LNCaP clone FGC (cell line): ENCODE data around the gene KLHL41.

Experiments
- DNase-seq: peaks from one replicate; pipeline ENCODE4 v3.0.0-alpha.2; 2011; ENCODE audit warnings: low read depth
- H3K4me3 ChIP-seq: 2 replicates; pipeline ENCODE4 v1.5.1; 2011; ENCODE audit warnings: mild to moderate bottlenecking, low read depth, low read length, control low read depth
- TF ChIP-seq, protein P1 (sequence below): IDR thresholded peaks from 2 replicates; pipeline ENCODE4 v1.5.1; 2012; ENCODE audit warnings: mild to moderate bottlenecking; ENCODE audit not compliant: control insufficient read depth, insufficient read depth; ENCODE audit errors: extremely low read depth

The KLHL41 gene

DNA sequence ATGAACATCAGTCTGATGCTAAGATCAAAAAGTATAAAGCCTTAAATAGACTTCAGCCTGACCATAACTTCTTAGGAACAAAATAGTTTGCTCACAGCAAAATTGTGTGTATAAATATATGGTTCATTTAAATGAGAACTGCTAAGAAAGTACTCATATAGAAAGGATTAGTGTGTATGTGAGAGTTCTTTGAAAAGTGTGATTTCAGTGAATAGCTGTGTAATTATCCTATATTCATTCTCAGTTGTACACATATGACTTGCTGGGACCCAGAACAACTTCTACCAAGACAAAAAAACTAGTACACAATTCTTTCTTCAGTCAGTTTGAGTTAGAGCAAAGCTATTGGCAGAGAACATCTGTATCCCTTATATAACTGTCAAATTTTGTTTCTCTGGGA lies 23.0 kb upstream of the KLHL41 start:
- no peak overlapping the region for H3K4me3 ChIP-seq
- TF ChIP-seq, protein P1, sequence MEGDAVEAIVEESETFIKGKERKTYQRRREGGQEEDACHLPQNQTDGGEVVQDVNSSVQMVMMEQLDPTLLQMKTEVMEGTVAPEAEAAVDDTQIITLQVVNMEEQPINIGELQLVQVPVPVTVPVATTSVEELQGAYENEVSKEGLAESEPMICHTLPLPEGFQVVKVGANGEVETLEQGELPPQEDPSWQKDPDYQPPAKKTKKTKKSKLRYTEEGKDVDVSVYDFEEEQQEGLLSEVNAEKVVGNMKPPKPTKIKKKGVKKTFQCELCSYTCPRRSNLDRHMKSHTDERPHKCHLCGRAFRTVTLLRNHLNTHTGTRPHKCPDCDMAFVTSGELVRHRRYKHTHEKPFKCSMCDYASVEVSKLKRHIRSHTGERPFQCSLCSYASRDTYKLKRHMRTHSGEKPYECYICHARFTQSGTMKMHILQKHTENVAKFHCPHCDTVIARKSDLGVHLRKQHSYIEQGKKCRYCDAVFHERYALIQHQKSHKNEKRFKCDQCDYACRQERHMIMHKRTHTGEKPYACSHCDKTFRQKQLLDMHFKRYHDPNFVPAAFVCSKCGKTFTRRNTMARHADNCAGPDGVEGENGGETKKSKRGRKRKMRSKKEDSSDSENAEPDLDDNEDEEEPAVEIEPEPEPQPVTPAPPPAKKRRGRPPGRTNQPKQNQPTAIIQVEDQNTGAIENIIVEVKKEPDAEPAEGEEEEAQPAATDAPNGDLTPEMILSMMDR, result no peak
- DNase-seq, result no peak

- H3K4me3 ChIP-seq, result no peak overlapping the region
- TF ChIP-seq, protein P1, result no peak
- no peak for DNase-seq
Measured at GRCh38 chr2:169490834-169491233, 18.7 kb upstream of the KLHL41 start.

GRCh38 chr2:169491378-169491777 lies 18.1 kb upstream of the KLHL41 start:
- TF ChIP-seq, protein P1, result no peak
- DNase-seq, result no peak
- H3K4me3 ChIP-seq, result no peak overlapping the region

GRCh38 chr2:169493360-169493759 lies 16.1 kb upstream of the KLHL41 start:
- no peak for DNase-seq
- TF ChIP-seq, protein P1, result no peak
- H3K4me3 ChIP-seq, result no peak overlapping the region

DNA sequence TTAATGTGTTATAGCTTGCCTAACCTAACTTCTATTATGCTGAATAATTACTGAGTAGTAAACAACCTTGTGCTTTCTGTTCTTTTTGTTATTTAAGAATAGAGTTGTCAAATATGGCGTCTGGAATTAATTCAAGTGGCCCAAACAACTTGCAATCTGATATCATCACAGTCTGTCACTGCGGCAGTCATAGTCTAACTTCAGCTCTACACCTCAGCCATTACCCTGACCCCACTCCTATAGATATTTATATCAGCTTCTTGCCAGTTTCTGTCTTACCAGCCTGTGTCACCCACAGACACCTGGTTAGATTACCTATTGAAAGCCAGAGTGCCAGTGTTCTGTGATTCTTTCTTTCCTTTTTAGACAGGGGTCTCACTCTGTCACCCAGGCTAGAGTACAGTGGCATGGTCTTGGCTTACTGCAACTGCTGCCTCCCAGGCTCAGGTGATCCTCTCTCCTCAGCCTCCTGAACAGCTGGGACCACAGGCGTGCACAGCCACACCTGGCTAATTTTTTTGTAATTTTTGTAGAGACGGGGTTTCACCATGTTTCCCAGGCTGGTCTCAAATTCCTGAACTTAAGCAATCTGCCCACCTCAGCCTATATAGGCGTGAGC lies 14.1 kb upstream of the KLHL41 start:
- no peak overlapping the region for H3K4me3 ChIP-seq
- no peak for DNase-seq
- TF ChIP-seq, protein P1, result no peak

DNA sequence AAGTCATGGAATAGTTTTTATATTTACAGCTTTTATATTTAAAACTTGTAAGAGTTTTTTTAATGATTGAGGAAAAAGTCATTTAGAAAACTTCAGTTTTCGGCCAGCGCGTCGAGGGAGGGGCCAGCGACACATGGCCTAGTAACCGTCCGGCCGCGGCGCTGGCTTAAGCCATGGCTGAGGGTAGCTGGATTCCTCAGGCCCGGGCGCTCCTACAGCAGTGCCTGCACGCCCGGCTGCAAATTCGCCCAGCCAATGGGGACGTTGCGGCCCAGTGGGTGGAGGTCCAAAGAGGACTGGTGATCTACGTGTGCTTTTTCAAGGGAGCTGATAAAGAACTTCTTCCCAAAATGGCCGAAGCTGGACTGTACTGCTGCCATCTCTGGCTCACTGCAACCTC lies 4.9 kb upstream of the KLHL41 start:
- DNase-seq, result no peak
- H3K4me3 ChIP-seq, result no peak overlapping the region
- TF ChIP-seq, protein P1, result no peak

GRCh38 chr2:169507698-169508097 lies 1.8 kb upstream of the KLHL41 start:
- TF ChIP-seq, protein P1, result no peak
- no peak overlapping the region for H3K4me3 ChIP-seq

More at GRCh38 chr2:169507698-169508097, 1.8 kb upstream of the KLHL41 start:
- peak; percentile 69 for DNase-seq
